K562 (cell line): ENCODE measurements around the gene PIAS3. TPM values are rescaled to one million over a fixed set of nuclear protein-coding genes. Genes with fewer than 3 reads are reported as not detected.
A peak's percentile ranks its signal among the peaks of the same experiment; 100 is the strongest.

Experiments
- ATAC-seq: fragments of 200-7000 bp; cut with Tn5 transposase; 3 replicates; pipeline ENCODE4 v1.9.1; 2020; ENCODE audit warnings: moderate library complexity
- BruUV-seq: library from RNA; stranded (reverse); fragments of 400-500 nt; replicated peaks from 2 replicates; lab custom pipeline; 2021; lab: Mats Ljungman, UMichigan
- CTCF ChIA-PET: fragments of 300-600 bp; formaldehyde crosslinking; extraction: SDS; loops from one replicate; lab custom pipeline; 2021; ENCODE audit warnings: low intra/inter-chr PET ratio; lab: Yijun Ruan, JAX
- POLR2A ChIA-PET: fragments of 300-600, 350-650 bp; sonication (Branson Sonifier 250); formaldehyde crosslinking; extraction: SDS; loops from one replicate; lab custom pipeline; 2021; ENCODE audit warnings: antibody characterized with exemption, inconsistent platforms; lab: Yijun Ruan, JAX
- DNase-seq, 4 experiments: peaks; one replicate each; pipeline versions ENCODE4 v3.0.0 to v3.0.0-alpha.2; 2011 to 2018; ENCODE audit warnings: low spot score in 3 of 4, mixed read lengths in 3 of 4; ENCODE audit errors: extremely low read depth in 1 of 4
- FAIRE-seq: peaks from 2 replicates; lab custom pipeline; 2011; peaks lifted over from hg19 to GRCh38; lab: Jason Lieb, UNC
- H2AFZ ChIP-seq: 2 replicates; pipeline ENCODE4 v1.6.0; 2011; ENCODE audit warnings: low read depth, low read length, control low read depth, inconsistent platforms
- H3K27ac ChIP-seq: fragments of 200-600 bp; 3 replicates; pipeline ENCODE4 v1.8.0; 2011; ENCODE audit warnings: low read depth, mild to moderate bottlenecking, control low read depth, inconsistent platforms, low read length, moderate library complexity, mixed read lengths; ENCODE audit errors: extremely low read depth
- H3K27me3 ChIP-seq, 2 experiments: fragments of 300-600 bp in 1 of 2; 2 replicates in 1 of 2; 3 replicates in 1 of 2; pipeline versions ENCODE4 v1.6.0 to v1.8.0; 2011; ENCODE audit warnings: inconsistent platforms in 2 of 2, low read length in 2 of 2, mild to moderate bottlenecking in 1 of 2, mixed read lengths in 1 of 2, moderate library complexity in 1 of 2; ENCODE audit not compliant: control insufficient read depth in 2 of 2, insufficient read depth in 2 of 2
- H3K36me3 ChIP-seq: fragments of 300-600 bp; 3 replicates; pipeline ENCODE4 v1.8.0; 2011; ENCODE audit warnings: mild to moderate bottlenecking, low read length, inconsistent platforms; ENCODE audit not compliant: control insufficient read depth, insufficient read depth
- H3K4me1 ChIP-seq, 2 experiments: fragments of 200-600 bp in 1 of 2; replicated peaks in 1 of 2; 2 replicates in 1 of 2; 3 replicates in 1 of 2; pipeline versions ENCODE4 v1.5.1 to v1.8.0; 2011; ENCODE audit warnings: inconsistent platforms in 2 of 2, low read length in 2 of 2, mild to moderate bottlenecking in 1 of 2, mixed read lengths in 1 of 2, moderate library complexity in 1 of 2; ENCODE audit not compliant: control insufficient read depth in 2 of 2, insufficient read depth in 2 of 2
- H3K4me2 ChIP-seq: 2 replicates; pipeline ENCODE4 v1.6.1; 2011; ENCODE audit warnings: low read length, control low read depth, inconsistent platforms, mixed read lengths; ENCODE audit not compliant: insufficient read depth
- H3K4me3 ChIP-seq: fragments of 200-600 bp; sonication (generic), shearing (Covaris generic); 2 replicates; pipeline ENCODE4 v1.5.1; 2016; ENCODE audit warnings: control low read depth, inconsistent platforms
- H3K79me2 ChIP-seq: fragments of 200-600 bp; 3 replicates; pipeline ENCODE4 v1.8.0; 2011; ENCODE audit warnings: low read length, inconsistent platforms; ENCODE audit not compliant: control insufficient read depth, insufficient read depth
- H3K9ac ChIP-seq, 2 experiments: 2 replicates each; pipeline versions ENCODE4 v1.6.0 to v1.6.1; 2011; ENCODE audit warnings: low read depth in 2 of 2, low read length in 2 of 2, control low read depth in 1 of 2, inconsistent platforms in 1 of 2, mild to moderate bottlenecking in 1 of 2, mixed read lengths in 1 of 2; ENCODE audit not compliant: insufficient read depth in 1 of 2
- H3K9me1 ChIP-seq: one replicate; pipeline ENCODE4 v1.6.0; 2011; ENCODE audit warnings: inconsistent platforms, mild to moderate bottlenecking, low read length, moderate library complexity; ENCODE audit not compliant: control insufficient read depth, insufficient read depth
- H3K9me3 ChIP-seq: replicated peaks from 2 replicates; pipeline ENCODE4 v1.5.1; 2011; ENCODE audit warnings: low read depth, low read length, inconsistent platforms; ENCODE audit not compliant: control insufficient read depth, insufficient read depth
- H4K20me1 ChIP-seq: replicated peaks from 2 replicates; pipeline ENCODE4 v1.6.1; 2011; ENCODE audit warnings: low read length, inconsistent platforms, mixed read lengths; ENCODE audit not compliant: control insufficient read depth, insufficient read depth
- ATF1 ChIP-seq, 2 experiments: fragments of 450-650 bp in 1 of 2; IDR thresholded peaks; 2 replicates each; pipeline ENCODE4 v1.6.1; 2016; ENCODE audit warnings: missing compliant biosample characterization in 1 of 2, missing genetic modification characterization in 1 of 2
- BMI1 ChIP-seq: fragments of 150-350 bp; IDR thresholded peaks from 2 replicates; pipeline ENCODE4 v1.6.1; 2014; ENCODE audit warnings: low read length
- BRD4 ChIP-seq: fragments of 200-600 bp; sonication (generic); IDR thresholded peaks from 2 replicates; pipeline ENCODE4 v1.6.1; 2017; ENCODE audit warnings: inconsistent platforms
- EGR1 ChIP-seq: fragments of 450-650 bp; conservative IDR thresholded peaks from 2 replicates; pipeline ENCODE4 v1.6.1; 2017; ENCODE audit warnings: mild to moderate bottlenecking
- FIP1L1 ChIP-seq: fragments of 200-400 bp; formaldehyde crosslinking; IDR thresholded peaks from 2 replicates; pipeline ENCODE4 v1.6.1; 2018; ENCODE audit warnings: mild to moderate bottlenecking, low read depth, low read length; ENCODE audit not compliant: poor library complexity, severe bottlenecking
- FOXK2 ChIP-seq, 2 experiments: fragments of 450-650 bp; IDR thresholded peaks in 1 of 2; conservative IDR thresholded peaks in 1 of 2; 2 replicates each; pipeline ENCODE4 v1.6.1; 2016; ENCODE audit warnings: low read depth in 2 of 2, mild to moderate bottlenecking in 1 of 2
- NRF1 ChIP-seq, 2 experiments: fragments of 450-650 bp; IDR thresholded peaks in 1 of 2; conservative IDR thresholded peaks in 1 of 2; 2 replicates each; pipeline ENCODE4 v1.6.1; 2014; ENCODE audit warnings: mild to moderate bottlenecking in 2 of 2
- PPARD ChIP-seq: fragments of 250-450 bp; sonication (Bioruptor Pico); IDR thresholded peaks from 2 replicates; pipeline ENCODE4 v1.8.0; 2022; ENCODE audit warnings: inconsistent platforms, mild to moderate bottlenecking, moderate library complexity
- PRMT5 ChIP-seq: sonication (generic); formaldehyde crosslinking; IDR thresholded peaks from 2 replicates; pipeline ENCODE4 v1.5.0; 2020; ENCODE audit warnings: missing genetic modification reagents
- TOE1 ChIP-seq, 2 experiments: fragments of 450-650 bp in 1 of 2; sonication (generic) in 1 of 2; formaldehyde crosslinking in 1 of 2; IDR thresholded peaks; 2 replicates each; pipeline versions ENCODE4 v1.7.1 to v1.8.0; 2016 to 2022; ENCODE audit warnings: borderline replicate concordance in 2 of 2, mild to moderate bottlenecking in 2 of 2, antibody characterized with exemption in 1 of 2, inconsistent platforms in 1 of 2, low read depth in 1 of 2, missing genetic modification reagents in 1 of 2, moderate library complexity in 1 of 2
- WGBS: fragments of 100-300 bp; shearing (Covaris generic); methylation state at CpG from one replicate; pipeline ENCODE4 v1.1.6; 2016; ENCODE audit warnings: low coverage, mixed read lengths; ENCODE audit not compliant: insufficient coverage; ENCODE audit errors: missing lambda C conversion rate; 5-methylcytosine and 5-hydroxymethylcytosine counted together
- in situ Hi-C: fragments of 300-500 bp; cut with MboI; formaldehyde crosslinking; loops from 4 replicates; pipeline ENCODE4 v1.15.0; 2018; ENCODE audit warnings: inconsistent platforms, mixed read lengths
- intact Hi-C: fragments of 100-400 bp; cut with micrococcal nuclease; formaldehyde crosslinking; loops from 2 replicates; pipeline ENCODE4 v1.14.2; 2022
- polyA plus RNA-seq, 8 experiments: library from polyadenylated mRNA; depleted of rRNA in 4 of 8; stranded (reverse) in 5 of 8; unstranded in 3 of 8; fragments of >200 nt; fragmentation: Nextera tagmentation in 2 of 8; fragmentation: Illumina TruSeq in 1 of 8; extraction: Ambion mirVana in 2 of 8; extraction: Trizol in 1 of 8; gene quantifications; 2 replicates each; pipeline versions ENCODE4 v1.2.1 to v1.2.3, GENCODE V29; 2011 to 2014; ENCODE audit warnings: inconsistent platforms in 1 of 8, missing spikeins in 1 of 8
- total RNA-seq, 7 experiments: library from RNA; depleted of rRNA in 6 of 7; stranded (reverse); fragments of >200 nt in 6 of 7; fragmentation: Illumina TruSeq in 2 of 7; extraction: Trizol in 2 of 7; gene quantifications; 2 replicates each; pipeline versions ENCODE4 v1.2.1 to v1.2.3, GENCODE V29; 2011 to 2021; ENCODE audit warnings: low replicate concordance in 1 of 7
- TF ChIP-seq, protein P1 (sequence below): sonication (generic); formaldehyde crosslinking; IDR thresholded peaks from 2 replicates; pipeline ENCODE4 v1.8.0; 2022; ENCODE audit warnings: missing genetic modification reagents, mild to moderate bottlenecking, moderate library complexity, borderline replicate concordance
- TF ChIP-seq, protein P2 (sequence below): fragments of 450-650 bp; IDR thresholded peaks from 2 replicates; pipeline ENCODE4 v1.6.1; 2017; ENCODE audit warnings: antibody characterized with exemption
- TF ChIP-seq, protein P3 (sequence below): fragments of 450-650 bp; IDR thresholded peaks from 2 replicates; pipeline ENCODE4 v1.6.1; 2016; ENCODE audit warnings: antibody characterized with exemption
- TF ChIP-seq, protein P4 (sequence below): IDR thresholded peaks from 3 replicates; pipeline ENCODE4 v1.6.1; 2011; ENCODE audit warnings: borderline replicate concordance, mild to moderate bottlenecking; ENCODE audit not compliant: insufficient read length, insufficient read depth

Gene PIAS3
- total and polyA plus RNA-seq, 9 of the 15 experiments (the other 6 are each of a cell fraction or from before 2014, with no cell fraction given) = 1.1 to 25.6 (median 7.9) TPM

GRCh38 chr1:145858901-145859490 lies at the start of gene PIAS3 (continued):
- TF ChIP-seq BMI1 (no peak), ATF1 (CRISPR knock-in tag; IDR thresholded peaks at IDR 0.05) (0 out of 2 replicates have a peak, but pooled peaks have one; percentile 26), ATF1 (tag; IDR thresholded peaks at IDR 0.05) (peak; percentile 46; the same call in 1 of the 2 replicates), FIP1L1 (peak; percentile 23)
- TF ChIP-seq, protein P1, sequence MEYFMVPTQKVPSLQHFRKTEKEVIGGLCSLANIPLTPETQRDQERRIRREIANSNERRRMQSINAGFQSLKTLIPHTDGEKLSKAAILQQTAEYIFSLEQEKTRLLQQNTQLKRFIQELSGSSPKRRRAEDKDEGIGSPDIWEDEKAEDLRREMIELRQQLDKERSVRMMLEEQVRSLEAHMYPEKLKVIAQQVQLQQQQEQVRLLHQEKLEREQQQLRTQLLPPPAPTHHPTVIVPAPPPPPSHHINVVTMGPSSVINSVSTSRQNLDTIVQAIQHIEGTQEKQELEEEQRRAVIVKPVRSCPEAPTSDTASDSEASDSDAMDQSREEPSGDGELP (CRISPR knock-in tag) = peak; percentile 81; the same call in 1 of the 2 replicates

- Histone ChIP-seq H3K4me1 (no peaks in the 10 kb centered on the region; a peak in 1 of 5 replicates), H3K9me3 (no peaks in the 10 kb centered on the region), H2AFZ (no peak overlapping the region), H3K27me3 (no peaks in the 10 kb centered on the region), H3K79me2 (no peaks in the 10 kb centered on the region), H3K9ac (no peak overlapping the region), H4K20me1 (no peaks in the 10 kb centered on the region), H3K27ac (no peak overlapping the region), H3K9me1 (peaks cover 4% of the 10 kb centered on the region), H3K4me2 (no peak overlapping the region), H3K4me3 (no peak overlapping the region), H3K36me3 (peaks cover 18% of the 10 kb centered on the region; the same call in 2 of the 3 replicates)
- ChIA-PET POLR2A (interaction anchor here (1.1 to 1.5 kb wide), 6 partner anchors 10 to 84 kb away, joined by 3 to 7 read pairs (median 5); partner anchors contain the start of genes PEX11B and RBM8A), CTCF (interaction anchor here (2.2 kb wide), 1 partner anchor 63 kb away, joined by 11 read pairs; the partner anchor contains the start of gene NUDT17)
- no TSS peak for BruUV-seq
- in situ Hi-C loops = no loop called here
- no peak for DNase-seq
- no peak for FAIRE-seq
- 12% methylated on average over 1 of the region's 1 CpG for WGBS
- intact Hi-C loops = no loop called here
- no peak for ATAC-seq
- TF ChIP-seq BRD4 = no peak
- no peak for TF ChIP-seq FOXK2 (conservative IDR thresholded peaks at IDR 0.05 in 1 of 2, IDR thresholded peaks at IDR 0.05 in 1 of 2; ENCODE audit: low read depth in 2 of 2)
- TF ChIP-seq, protein P2, sequence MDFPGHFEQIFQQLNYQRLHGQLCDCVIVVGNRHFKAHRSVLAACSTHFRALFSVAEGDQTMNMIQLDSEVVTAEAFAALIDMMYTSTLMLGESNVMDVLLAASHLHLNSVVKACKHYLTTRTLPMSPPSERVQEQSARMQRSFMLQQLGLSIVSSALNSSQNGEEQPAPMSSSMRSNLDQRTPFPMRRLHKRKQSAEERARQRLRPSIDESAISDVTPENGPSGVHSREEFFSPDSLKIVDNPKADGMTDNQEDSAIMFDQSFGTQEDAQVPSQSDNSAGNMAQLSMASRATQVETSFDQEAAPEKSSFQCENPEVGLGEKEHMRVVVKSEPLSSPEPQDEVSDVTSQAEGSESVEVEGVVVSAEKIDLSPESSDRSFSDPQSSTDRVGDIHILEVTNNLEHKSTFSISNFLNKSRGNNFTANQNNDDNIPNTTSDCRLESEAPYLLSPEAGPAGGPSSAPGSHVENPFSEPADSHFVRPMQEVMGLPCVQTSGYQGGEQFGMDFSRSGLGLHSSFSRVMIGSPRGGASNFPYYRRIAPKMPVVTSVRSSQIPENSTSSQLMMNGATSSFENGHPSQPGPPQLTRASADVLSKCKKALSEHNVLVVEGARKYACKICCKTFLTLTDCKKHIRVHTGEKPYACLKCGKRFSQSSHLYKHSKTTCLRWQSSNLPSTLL = no peak
- TF ChIP-seq PRMT5 = no peak
- TF ChIP-seq, protein P3, sequence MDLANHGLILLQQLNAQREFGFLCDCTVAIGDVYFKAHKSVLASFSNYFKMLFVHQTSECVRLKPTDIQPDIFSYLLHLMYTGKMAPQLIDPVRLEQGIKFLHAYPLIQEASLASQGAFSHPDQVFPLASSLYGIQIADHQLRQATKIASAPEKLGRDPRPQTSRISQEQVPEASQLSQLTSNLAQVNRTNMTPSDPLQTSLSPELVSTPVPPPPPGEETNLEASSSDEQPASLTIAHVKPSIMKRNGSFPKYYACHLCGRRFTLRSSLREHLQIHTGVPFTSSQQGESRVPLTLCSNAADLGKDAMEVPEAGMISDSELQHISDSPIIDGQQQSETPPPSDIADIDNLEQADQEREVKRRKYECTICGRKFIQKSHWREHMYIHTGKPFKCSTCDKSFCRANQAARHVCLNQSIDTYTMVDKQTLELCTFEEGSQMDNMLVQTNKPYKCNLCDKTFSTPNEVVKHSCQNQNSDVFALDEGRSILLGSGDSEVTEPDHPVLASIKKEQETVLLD = no peak
- no peak for TF ChIP-seq EGR1
- TF ChIP-seq, protein P4, sequence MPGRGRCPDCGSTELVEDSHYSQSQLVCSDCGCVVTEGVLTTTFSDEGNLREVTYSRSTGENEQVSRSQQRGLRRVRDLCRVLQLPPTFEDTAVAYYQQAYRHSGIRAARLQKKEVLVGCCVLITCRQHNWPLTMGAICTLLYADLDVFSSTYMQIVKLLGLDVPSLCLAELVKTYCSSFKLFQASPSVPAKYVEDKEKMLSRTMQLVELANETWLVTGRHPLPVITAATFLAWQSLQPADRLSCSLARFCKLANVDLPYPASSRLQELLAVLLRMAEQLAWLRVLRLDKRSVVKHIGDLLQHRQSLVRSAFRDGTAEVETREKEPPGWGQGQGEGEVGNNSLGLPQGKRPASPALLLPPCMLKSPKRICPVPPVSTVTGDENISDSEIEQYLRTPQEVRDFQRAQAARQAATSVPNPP = no peak
- no peak for TF ChIP-seq PPARD (CRISPR knock-in tag)
- no peak for TF ChIP-seq TOE1 (IDR thresholded peaks at IDR 0.05; ENCODE audit: borderline replicate concordance)
- no peak for TF ChIP-seq TOE1 (CRISPR knock-in tag; IDR thresholded peaks at IDR 0.05; ENCODE audit: borderline replicate concordance, low read depth)
- TF ChIP-seq NRF1 (conservative IDR thresholded peaks at IDR 0.05 in 1 of 2, IDR thresholded peaks at IDR 0.05 in 1 of 2) = no peak
These were observed 49.8 kb upstream of the PIAS3 start for GRCh38 chr1:145908653-145909052.
